Keratinocyte (primary cell): Measurements from ENCODE around the gene NSUN3.

ENCODE experiments used
- EZH2 ChIP-seq: IDR thresholded peaks from one replicate; pipeline ENCODE4 v1.6.1; 2012; ENCODE audit warnings: inconsistent platforms, mild to moderate bottlenecking, low read length, moderate library complexity
- TF ChIP-seq, protein P1 (sequence below), 3 experiments: IDR thresholded peaks in 1 of 3; conservative IDR thresholded peaks in 1 of 3; optimal IDR thresholded peaks in 1 of 3; 2 replicates in 2 of 3; 3 replicates in 1 of 3; pipeline versions ENCODE3 to v1.5.1; 2011; ENCODE audit warnings: low read length in 3 of 3, mild to moderate bottlenecking in 3 of 3, moderate library complexity in 2 of 3, control low read depth in 1 of 3, inconsistent platforms in 1 of 3; ENCODE audit not compliant: insufficient read depth in 2 of 3; ENCODE audit errors: extremely low read depth in 1 of 3

- TF ChIP-seq, protein P1, sequence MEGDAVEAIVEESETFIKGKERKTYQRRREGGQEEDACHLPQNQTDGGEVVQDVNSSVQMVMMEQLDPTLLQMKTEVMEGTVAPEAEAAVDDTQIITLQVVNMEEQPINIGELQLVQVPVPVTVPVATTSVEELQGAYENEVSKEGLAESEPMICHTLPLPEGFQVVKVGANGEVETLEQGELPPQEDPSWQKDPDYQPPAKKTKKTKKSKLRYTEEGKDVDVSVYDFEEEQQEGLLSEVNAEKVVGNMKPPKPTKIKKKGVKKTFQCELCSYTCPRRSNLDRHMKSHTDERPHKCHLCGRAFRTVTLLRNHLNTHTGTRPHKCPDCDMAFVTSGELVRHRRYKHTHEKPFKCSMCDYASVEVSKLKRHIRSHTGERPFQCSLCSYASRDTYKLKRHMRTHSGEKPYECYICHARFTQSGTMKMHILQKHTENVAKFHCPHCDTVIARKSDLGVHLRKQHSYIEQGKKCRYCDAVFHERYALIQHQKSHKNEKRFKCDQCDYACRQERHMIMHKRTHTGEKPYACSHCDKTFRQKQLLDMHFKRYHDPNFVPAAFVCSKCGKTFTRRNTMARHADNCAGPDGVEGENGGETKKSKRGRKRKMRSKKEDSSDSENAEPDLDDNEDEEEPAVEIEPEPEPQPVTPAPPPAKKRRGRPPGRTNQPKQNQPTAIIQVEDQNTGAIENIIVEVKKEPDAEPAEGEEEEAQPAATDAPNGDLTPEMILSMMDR (optimal IDR thresholded peaks at IDR 0.05 in 1 of 3, IDR thresholded peaks at IDR 0.05 in 1 of 3, conservative IDR thresholded peaks at IDR 0.05 in 1 of 3; ENCODE audit: extremely low read depth in 1 of 3, insufficient read depth in 2 of 3, low read length in 3 of 3), result no peak
- TF ChIP-seq EZH2, result no peak
Observed at GRCh38 chr3:94049267-94049666, 13.6 kb upstream of the NSUN3 start.
